Measurements from ENCODE around the gene ATP1A1. TPM values are rescaled to one million over a fixed set of nuclear protein-coding genes. Genes with fewer than 3 reads are reported as not detected.

ATP1A1 gene
- total and polyA plus RNA-seq, 2 experiments from 2014 or later, result 117 to 202 TPM

DNA sequence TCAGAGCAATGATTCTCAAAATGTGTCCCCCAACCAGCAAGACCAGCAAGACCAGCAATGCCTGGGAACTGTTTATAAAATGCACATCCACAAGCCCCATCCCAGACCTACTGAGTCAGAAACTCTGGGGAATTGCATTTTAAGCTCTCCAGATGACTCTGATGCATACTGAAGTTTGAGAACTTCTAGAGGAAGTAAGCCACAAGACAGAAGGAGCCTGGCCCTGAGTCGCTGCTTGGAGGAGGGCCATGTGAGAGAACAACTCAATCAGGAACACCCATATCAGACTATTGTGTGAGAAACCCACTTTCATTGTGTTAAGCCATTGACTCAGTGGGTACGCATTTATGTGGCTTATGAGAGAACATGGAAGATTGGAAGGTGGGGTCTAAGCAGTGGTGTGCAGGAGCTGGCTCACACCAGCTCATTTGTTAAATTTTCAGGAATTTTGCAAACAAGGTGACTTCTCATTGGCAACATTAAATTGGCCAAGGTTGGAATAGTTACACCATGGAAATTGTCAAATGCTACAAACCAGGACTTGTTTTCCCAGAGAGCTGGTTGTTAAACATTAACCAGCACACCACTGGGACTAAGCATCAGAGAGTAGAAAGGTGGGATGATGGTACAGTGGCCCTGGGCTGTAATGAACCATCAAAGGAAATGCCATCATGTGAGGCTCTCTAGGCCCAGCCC, 38.9 kb downstream of the ATP1A1 start (continued):
- TF ChIP-seq, protein P1, sequence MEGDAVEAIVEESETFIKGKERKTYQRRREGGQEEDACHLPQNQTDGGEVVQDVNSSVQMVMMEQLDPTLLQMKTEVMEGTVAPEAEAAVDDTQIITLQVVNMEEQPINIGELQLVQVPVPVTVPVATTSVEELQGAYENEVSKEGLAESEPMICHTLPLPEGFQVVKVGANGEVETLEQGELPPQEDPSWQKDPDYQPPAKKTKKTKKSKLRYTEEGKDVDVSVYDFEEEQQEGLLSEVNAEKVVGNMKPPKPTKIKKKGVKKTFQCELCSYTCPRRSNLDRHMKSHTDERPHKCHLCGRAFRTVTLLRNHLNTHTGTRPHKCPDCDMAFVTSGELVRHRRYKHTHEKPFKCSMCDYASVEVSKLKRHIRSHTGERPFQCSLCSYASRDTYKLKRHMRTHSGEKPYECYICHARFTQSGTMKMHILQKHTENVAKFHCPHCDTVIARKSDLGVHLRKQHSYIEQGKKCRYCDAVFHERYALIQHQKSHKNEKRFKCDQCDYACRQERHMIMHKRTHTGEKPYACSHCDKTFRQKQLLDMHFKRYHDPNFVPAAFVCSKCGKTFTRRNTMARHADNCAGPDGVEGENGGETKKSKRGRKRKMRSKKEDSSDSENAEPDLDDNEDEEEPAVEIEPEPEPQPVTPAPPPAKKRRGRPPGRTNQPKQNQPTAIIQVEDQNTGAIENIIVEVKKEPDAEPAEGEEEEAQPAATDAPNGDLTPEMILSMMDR (conservative IDR thresholded peaks at IDR 0.05; ENCODE audit: low read depth in 2 of 2), result no peak

DNA sequence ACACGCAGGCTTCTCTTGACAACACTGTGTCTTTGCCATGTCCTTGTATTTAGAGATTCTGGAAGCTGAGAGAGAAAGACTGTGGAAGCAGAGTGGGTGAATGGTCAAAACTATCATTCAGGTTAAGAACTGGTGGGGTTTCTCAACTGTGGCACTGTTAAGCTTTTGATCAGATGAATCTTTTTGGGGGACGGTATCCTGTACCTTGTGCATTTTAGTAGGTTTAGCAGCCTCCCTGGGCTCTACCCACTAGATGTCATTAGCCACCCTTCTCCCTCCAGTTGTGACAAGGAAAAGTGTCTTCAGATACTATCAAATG, 39.4 kb downstream of the ATP1A1 start:
- no peak overlapping the region for H3K4me3 ChIP-seq
- ATAC-seq (no peak), DNase-seq (ENCODE audit: low spot score) (no peak)
- Mint-ChIP-seq H3K27me3 (ENCODE audit: insufficient read depth, low read depth, poor library complexity) (peaks cover 3% of the 10 kb centered on the region), H3K27ac (no peak overlapping the region), H3K4me3 (no peak overlapping the region), H3K9me3 (no peaks in the 10 kb centered on the region), H3K36me3 (ENCODE audit: low read depth) (0 out of 3 replicates have a peak, but pooled peaks cover 4% of the 10 kb centered on the region), H3K4me1 (peaks cover 8% of the 10 kb centered on the region; the same call in 2 of the 3 replicates)
- H3K4me1 ChIP-seq (ENCODE audit: insufficient read depth), result no peaks in the 10 kb centered on the region
- H4K20me1 ChIP-seq (replicated peaks; ENCODE audit: insufficient read depth), result no peaks in the 10 kb centered on the region
- H2AFZ ChIP-seq, result no peak overlapping the region
- no peaks in the 10 kb centered on the region for H3K9me2 ChIP-seq (ENCODE audit: insufficient read depth)
- no peaks in the 10 kb centered on the region for H3K79me2 ChIP-seq (replicated peaks; ENCODE audit: insufficient read depth)
- H3F3A ChIP-seq (replicated peaks; ENCODE audit: low read depth), result no peaks in the 10 kb centered on the region
- no peak overlapping the region for H3K4me2 ChIP-seq
- H3K27ac ChIP-seq (ENCODE audit: low read depth), result no peak overlapping the region
- H3K36me3 ChIP-seq (ENCODE audit: insufficient read depth), result no peaks in the 10 kb centered on the region
- no peaks in the 10 kb centered on the region for H3K27me3 ChIP-seq (ENCODE audit: insufficient read depth)
- TF ChIP-seq CREB1 (CRISPR knock-in tag; IDR thresholded peaks at IDR 0.05; ENCODE audit: low read depth) (no peak), EZH2 (IDR thresholded peaks at IDR 0.05; ENCODE audit: low read depth, unreplicated experiment) (no peak), ZNF331 (CRISPR knock-in tag; IDR thresholded peaks at IDR 0.05; ENCODE audit: low read depth) (no peak), NANOG (IDR thresholded peaks at IDR 0.05; ENCODE audit: borderline replicate concordance) (no peak), STAT1 (IDR thresholded peaks at IDR 0.05; ENCODE audit: unreplicated experiment) (no peak), POLR2AphosphoS5 (IDR thresholded peaks at IDR 0.05; ENCODE audit: low read depth) (no peak), JUNB (IDR thresholded peaks at IDR 0.05; ENCODE audit: unreplicated experiment) (no peak), EZH2phosphoT487 (IDR thresholded peaks at IDR 0.05; ENCODE audit: unreplicated experiment) (no peak)
- TF ChIP-seq, protein P1 (conservative IDR thresholded peaks at IDR 0.05; ENCODE audit: low read depth in 2 of 2), result no peak
- TF ChIP-seq, protein P2, sequence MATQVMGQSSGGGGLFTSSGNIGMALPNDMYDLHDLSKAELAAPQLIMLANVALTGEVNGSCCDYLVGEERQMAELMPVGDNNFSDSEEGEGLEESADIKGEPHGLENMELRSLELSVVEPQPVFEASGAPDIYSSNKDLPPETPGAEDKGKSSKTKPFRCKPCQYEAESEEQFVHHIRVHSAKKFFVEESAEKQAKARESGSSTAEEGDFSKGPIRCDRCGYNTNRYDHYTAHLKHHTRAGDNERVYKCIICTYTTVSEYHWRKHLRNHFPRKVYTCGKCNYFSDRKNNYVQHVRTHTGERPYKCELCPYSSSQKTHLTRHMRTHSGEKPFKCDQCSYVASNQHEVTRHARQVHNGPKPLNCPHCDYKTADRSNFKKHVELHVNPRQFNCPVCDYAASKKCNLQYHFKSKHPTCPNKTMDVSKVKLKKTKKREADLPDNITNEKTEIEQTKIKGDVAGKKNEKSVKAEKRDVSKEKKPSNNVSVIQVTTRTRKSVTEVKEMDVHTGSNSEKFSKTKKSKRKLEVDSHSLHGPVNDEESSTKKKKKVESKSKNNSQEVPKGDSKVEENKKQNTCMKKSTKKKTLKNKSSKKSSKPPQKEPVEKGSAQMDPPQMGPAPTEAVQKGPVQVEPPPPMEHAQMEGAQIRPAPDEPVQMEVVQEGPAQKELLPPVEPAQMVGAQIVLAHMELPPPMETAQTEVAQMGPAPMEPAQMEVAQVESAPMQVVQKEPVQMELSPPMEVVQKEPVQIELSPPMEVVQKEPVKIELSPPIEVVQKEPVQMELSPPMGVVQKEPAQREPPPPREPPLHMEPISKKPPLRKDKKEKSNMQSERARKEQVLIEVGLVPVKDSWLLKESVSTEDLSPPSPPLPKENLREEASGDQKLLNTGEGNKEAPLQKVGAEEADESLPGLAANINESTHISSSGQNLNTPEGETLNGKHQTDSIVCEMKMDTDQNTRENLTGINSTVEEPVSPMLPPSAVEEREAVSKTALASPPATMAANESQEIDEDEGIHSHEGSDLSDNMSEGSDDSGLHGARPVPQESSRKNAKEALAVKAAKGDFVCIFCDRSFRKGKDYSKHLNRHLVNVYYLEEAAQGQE (IDR thresholded peaks at IDR 0.05; ENCODE audit: unreplicated experiment), result no peak
- TF ChIP-seq, protein P3, sequence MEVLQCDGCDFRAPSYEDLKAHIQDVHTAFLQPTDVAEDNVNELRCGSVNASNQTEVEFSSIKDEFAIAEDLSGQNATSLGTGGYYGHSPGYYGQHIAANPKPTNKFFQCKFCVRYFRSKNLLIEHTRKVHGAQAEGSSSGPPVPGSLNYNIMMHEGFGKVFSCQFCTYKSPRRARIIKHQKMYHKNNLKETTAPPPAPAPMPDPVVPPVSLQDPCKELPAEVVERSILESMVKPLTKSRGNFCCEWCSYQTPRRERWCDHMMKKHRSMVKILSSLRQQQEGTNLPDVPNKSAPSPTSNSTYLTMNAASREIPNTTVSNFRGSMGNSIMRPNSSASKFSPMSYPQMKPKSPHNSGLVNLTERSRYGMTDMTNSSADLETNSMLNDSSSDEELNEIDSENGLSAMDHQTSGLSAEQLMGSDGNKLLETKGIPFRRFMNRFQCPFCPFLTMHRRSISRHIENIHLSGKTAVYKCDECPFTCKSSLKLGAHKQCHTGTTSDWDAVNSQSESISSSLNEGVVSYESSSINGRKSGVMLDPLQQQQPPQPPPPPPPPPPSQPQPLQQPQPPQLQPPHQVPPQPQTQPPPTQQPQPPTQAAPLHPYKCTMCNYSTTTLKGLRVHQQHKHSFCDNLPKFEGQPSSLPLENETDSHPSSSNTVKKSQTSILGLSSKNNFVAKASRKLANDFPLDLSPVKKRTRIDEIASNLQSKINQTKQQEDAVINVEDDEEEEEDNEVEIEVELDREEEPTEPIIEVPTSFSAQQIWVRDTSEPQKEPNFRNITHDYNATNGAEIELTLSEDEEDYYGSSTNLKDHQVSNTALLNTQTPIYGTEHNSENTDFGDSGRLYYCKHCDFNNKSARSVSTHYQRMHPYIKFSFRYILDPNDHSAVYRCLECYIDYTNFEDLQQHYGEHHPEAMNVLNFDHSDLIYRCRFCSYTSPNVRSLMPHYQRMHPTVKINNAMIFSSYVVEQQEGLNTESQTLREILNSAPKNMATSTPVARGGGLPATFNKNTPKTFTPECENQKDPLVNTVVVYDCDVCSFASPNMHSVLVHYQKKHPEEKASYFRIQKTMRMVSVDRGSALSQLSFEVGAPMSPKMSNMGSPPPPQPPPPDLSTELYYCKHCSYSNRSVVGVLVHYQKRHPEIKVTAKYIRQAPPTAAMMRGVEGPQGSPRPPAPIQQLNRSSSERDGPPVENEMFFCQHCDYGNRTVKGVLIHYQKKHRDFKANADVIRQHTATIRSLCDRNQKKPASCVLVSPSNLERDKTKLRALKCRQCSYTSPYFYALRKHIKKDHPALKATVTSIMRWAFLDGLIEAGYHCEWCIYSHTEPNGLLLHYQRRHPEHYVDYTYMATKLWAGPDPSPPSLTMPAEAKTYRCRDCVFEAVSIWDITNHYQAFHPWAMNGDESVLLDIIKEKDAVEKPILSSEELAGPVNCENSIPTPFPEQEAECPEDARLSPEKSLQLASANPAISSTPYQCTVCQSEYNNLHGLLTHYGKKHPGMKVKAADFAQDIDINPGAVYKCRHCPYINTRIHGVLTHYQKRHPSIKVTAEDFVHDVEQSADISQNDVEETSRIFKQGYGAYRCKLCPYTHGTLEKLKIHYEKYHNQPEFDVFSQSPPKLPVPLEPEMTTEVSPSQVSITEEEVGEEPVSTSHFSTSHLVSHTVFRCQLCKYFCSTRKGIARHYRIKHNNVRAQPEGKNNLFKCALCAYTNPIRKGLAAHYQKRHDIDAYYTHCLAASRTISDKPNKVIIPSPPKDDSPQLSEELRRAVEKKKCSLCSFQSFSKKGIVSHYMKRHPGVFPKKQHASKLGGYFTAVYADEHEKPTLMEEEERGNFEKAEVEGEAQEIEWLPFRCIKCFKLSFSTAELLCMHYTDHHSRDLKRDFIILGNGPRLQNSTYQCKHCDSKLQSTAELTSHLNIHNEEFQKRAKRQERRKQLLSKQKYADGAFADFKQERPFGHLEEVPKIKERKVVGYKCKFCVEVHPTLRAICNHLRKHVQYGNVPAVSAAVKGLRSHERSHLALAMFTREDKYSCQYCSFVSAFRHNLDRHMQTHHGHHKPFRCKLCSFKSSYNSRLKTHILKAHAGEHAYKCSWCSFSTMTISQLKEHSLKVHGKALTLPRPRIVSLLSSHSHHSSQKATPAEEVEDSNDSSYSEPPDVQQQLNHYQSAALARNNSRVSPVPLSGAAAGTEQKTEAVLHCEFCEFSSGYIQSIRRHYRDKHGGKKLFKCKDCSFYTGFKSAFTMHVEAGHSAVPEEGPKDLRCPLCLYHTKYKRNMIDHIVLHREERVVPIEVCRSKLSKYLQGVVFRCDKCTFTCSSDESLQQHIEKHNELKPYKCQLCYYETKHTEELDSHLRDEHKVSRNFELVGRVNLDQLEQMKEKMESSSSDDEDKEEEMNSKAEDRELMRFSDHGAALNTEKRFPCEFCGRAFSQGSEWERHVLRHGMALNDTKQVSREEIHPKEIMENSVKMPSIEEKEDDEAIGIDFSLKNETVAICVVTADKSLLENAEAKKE (CRISPR knock-in tag; IDR thresholded peaks at IDR 0.05), result no peak
